CD4-positive, CD25-positive, alpha-beta regulatory T cell (primary cell): ENCODE measurements around the gene SEL1L3. TPM values are rescaled to one million over a fixed set of nuclear protein-coding genes. Genes with fewer than 3 reads are reported as not detected.

Experiments used
- ATAC-seq, 2 donors: fragments of 150-1000 bp; cut with Tn5 transposase; one replicate each; pipeline ENCODE4 v1.10.0; 2021; ENCODE audit warnings: low read depth in 2 of 2, moderate number of reproducible peaks in 2 of 2, moderate library complexity in 1 of 2
- DNase-seq, 3 donors: peaks; one replicate each; pipeline versions ENCODE4 v3.0.0 to v3.0.0-alpha.2; 2012 to 2022; ENCODE audit warnings: mixed read lengths in 1 of 3
- H3K27ac ChIP-seq: one replicate; pipeline ENCODE4 v1.7.0; 2013; ENCODE audit warnings: mild to moderate bottlenecking, low read length; ENCODE audit not compliant: insufficient read depth, poor library complexity, severe bottlenecking
- H3K27me3 ChIP-seq: one replicate; pipeline ENCODE4 v1.7.0; 2013; ENCODE audit warnings: low read length; ENCODE audit not compliant: control insufficient read depth, insufficient read depth
- H3K36me3 ChIP-seq: one replicate; pipeline ENCODE4 v1.7.0; 2013; ENCODE audit warnings: mild to moderate bottlenecking, low read length, moderate library complexity; ENCODE audit not compliant: control insufficient read depth, insufficient read depth
- H3K4me1 ChIP-seq: 2 replicates; pipeline ENCODE4 v1.7.0; 2013; ENCODE audit warnings: mild to moderate bottlenecking, low read length; ENCODE audit not compliant: insufficient read depth, control insufficient read depth, poor library complexity, severe bottlenecking
- H3K4me3 ChIP-seq: one replicate; pipeline ENCODE4 v1.7.0; 2013; ENCODE audit warnings: low read depth, mild to moderate bottlenecking, low read length, moderate library complexity
- H3K9me3 ChIP-seq, 2 experiments: 1 replicate in 1 of 2; 2 replicates in 1 of 2; pipeline ENCODE4 v1.7.0; 2013; ENCODE audit warnings: low read length in 2 of 2, mild to moderate bottlenecking in 1 of 2, moderate library complexity in 1 of 2; ENCODE audit not compliant: control insufficient read depth in 2 of 2
- H3K27ac Mint-ChIP-seq, 3 donors: one replicate each; pipeline ENCODE4 v1.8.0; 2020 to 2022; ENCODE audit warnings: mild to moderate bottlenecking in 3 of 3, mixed read lengths in 3 of 3, moderate library complexity in 2 of 3
- H3K27me3 Mint-ChIP-seq: one replicate; pipeline ENCODE4 v1.8.0; 2022; ENCODE audit warnings: mild to moderate bottlenecking, mixed read lengths
- H3K36me3 Mint-ChIP-seq: one replicate; pipeline ENCODE4 v1.8.0; 2020; ENCODE audit warnings: mixed read lengths
- H3K4me1 Mint-ChIP-seq, 4 donors: one replicate each; pipeline ENCODE4 v1.8.0; 2020 to 2022; ENCODE audit warnings: mixed read lengths in 4 of 4, mild to moderate bottlenecking in 1 of 4
- H3K4me3 Mint-ChIP-seq, 4 donors: one replicate each; pipeline ENCODE4 v1.8.0; 2020 to 2022; ENCODE audit warnings: mild to moderate bottlenecking in 4 of 4, mixed read lengths in 4 of 4, moderate library complexity in 3 of 4
- H3K9me3 Mint-ChIP-seq, 7 donors: one replicate each; pipeline ENCODE4 v1.8.0; 2020 to 2022; ENCODE audit warnings: mixed read lengths in 7 of 7, mild to moderate bottlenecking in 3 of 7, moderate library complexity in 2 of 7
- polyA plus RNA-seq, 4 donors: library from polyadenylated mRNA; unstranded; fragments of 300-500 nt; fragmentation: Illumina TruSeq; gene quantifications; one replicate each; pipeline ENCODE4 v1.2.3, GENCODE V29; 2021
- total RNA-seq: library from RNA; stranded (reverse); gene quantifications from one replicate; pipeline ENCODE4 v1.2.3, GENCODE V29; 2022

Gene SEL1L3
- total and polyA plus RNA-seq, 5 donors from 2014 or later: 36.5 to 74.5 (median 50.3) TPM

GRCh38 chr4:25878676-25879075, 15.9 kb upstream of the SEL1L3 start:
- H3K36me3 ChIP-seq: no peaks in the 10 kb centered on the region
- no peak overlapping the region for H3K4me3 ChIP-seq
- Mint-ChIP-seq H3K36me3 (peaks cover 3% of the 10 kb centered on the region), H3K27ac (no peak overlapping the region), H3K4me1 (peaks cover 0 to 4% (median 0%) of the 10 kb centered on the region in 4 donors), H3K9me3 (peaks cover 0 to 2% (median 0%) of the 10 kb centered on the region in 7 donors), H3K4me3 (no peak overlapping the region), H3K27me3 (no peaks in the 10 kb centered on the region)
- DNase-seq: no peak
- ATAC-seq: peak in 1 of 2 donors; percentile 18
- no peaks in the 10 kb centered on the region for H3K27me3 ChIP-seq
- H3K9me3 ChIP-seq: no peaks in the 10 kb centered on the region
- H3K4me1 ChIP-seq: no peaks in the 10 kb centered on the region
- H3K27ac ChIP-seq: no peak overlapping the region

GRCh38 chr4:25875281-25875745, 12.5 kb upstream of the SEL1L3 start:
- Histone ChIP-seq H3K9me3 (no peaks in the 10 kb centered on the region), H3K36me3 (no peaks in the 10 kb centered on the region), H3K27me3 (no peaks in the 10 kb centered on the region), H3K4me3 (no peak overlapping the region), H3K27ac (no peak overlapping the region), H3K4me1 (no peaks in the 10 kb centered on the region)
- no peak overlapping the region for H3K27ac Mint-ChIP-seq
- H3K4me3 Mint-ChIP-seq: no peak overlapping the region
- no peak for DNase-seq
- peaks cover 0 to 4% (median 2%) of the 10 kb centered on the region in 4 donors for H3K4me1 Mint-ChIP-seq
- H3K36me3 Mint-ChIP-seq: peaks cover 3% of the 10 kb centered on the region
- peaks cover 0 to 2% (median 0%) of the 10 kb centered on the region in 7 donors for H3K9me3 Mint-ChIP-seq
- ATAC-seq: no peak
- no peaks in the 10 kb centered on the region for H3K27me3 Mint-ChIP-seq

- Histone ChIP-seq H3K9me3 (no peaks in the 10 kb centered on the region), H3K27me3 (no peaks in the 10 kb centered on the region), H3K36me3 (no peaks in the 10 kb centered on the region), H3K4me3 (no peak overlapping the region), H3K27ac (no peak overlapping the region), H3K4me1 (no peaks in the 10 kb centered on the region)
- ATAC-seq (no peak), DNase-seq (no peak)
- Mint-ChIP-seq H3K9me3 (peaks cover 0 to 2% (median 0%) of the 10 kb centered on the region in 7 donors), H3K36me3 (peaks cover 2% of the 10 kb centered on the region), H3K4me3 (no peak overlapping the region), H3K4me1 (peaks cover 0 to 4% (median 2%) of the 10 kb centered on the region in 4 donors), H3K27ac (no peak overlapping the region), H3K27me3 (no peaks in the 10 kb centered on the region)
These were observed 11.9 kb upstream of the SEL1L3 start for GRCh38 chr4:25874655-25875054.

GRCh38 chr4:25873632-25874129, 10.9 kb upstream of the SEL1L3 start:
- no peak overlapping the region for H3K27ac Mint-ChIP-seq
- no peak for ATAC-seq
- no peaks in the 10 kb centered on the region for H3K4me1 ChIP-seq

GRCh38 chr4:25872851-25873631, 10.3 kb upstream of the SEL1L3 start:
- no peaks in the 10 kb centered on the region for H3K36me3 ChIP-seq
- Mint-ChIP-seq H3K27ac (peak overlapping the region in 1 of 3 donors; percentile 70), H3K9me3 (peaks cover 0 to 2% (median 0%) of the 10 kb centered on the region in 7 donors), H3K4me1 (peaks cover 0 to 4% (median 2%) of the 10 kb centered on the region in 4 donors), H3K27me3 (no peaks in the 10 kb centered on the region), H3K36me3 (no peaks in the 10 kb centered on the region), H3K4me3 (no peak overlapping the region)
- H3K9me3 ChIP-seq: no peaks in the 10 kb centered on the region
- H3K4me3 ChIP-seq: no peak overlapping the region
- no peaks in the 10 kb centered on the region for H3K27me3 ChIP-seq
- no peaks in the 10 kb centered on the region for H3K4me1 ChIP-seq
- no peak overlapping the region for H3K27ac ChIP-seq
- ATAC-seq: no peak
- DNase-seq: no peak

More at GRCh38 chr4:25873632-25874129, 10.9 kb upstream of the SEL1L3 start:
- H3K36me3 Mint-ChIP-seq: no peaks in the 10 kb centered on the region
- Histone ChIP-seq H3K36me3 (no peaks in the 10 kb centered on the region), H3K27ac (no peak overlapping the region), H3K4me3 (no peak overlapping the region), H3K27me3 (no peaks in the 10 kb centered on the region), H3K9me3 (no peaks in the 10 kb centered on the region)
- no peaks in the 10 kb centered on the region for H3K27me3 Mint-ChIP-seq
- H3K4me3 Mint-ChIP-seq: no peak overlapping the region
- DNase-seq: no peak
- H3K9me3 Mint-ChIP-seq: peaks cover 0 to 2% (median 0%) of the 10 kb centered on the region in 7 donors
- peaks cover 0 to 4% (median 2%) of the 10 kb centered on the region in 4 donors for H3K4me1 Mint-ChIP-seq

GRCh38 chr4:25870081-25870480, 7.3 kb upstream of the SEL1L3 start:
- DNase-seq: no peak
- ATAC-seq: no peak
- Histone ChIP-seq H3K4me1 (no peaks in the 10 kb centered on the region), H3K9me3 (no peaks in the 10 kb centered on the region), H3K27me3 (no peaks in the 10 kb centered on the region), H3K27ac (no peak overlapping the region), H3K4me3 (no peak overlapping the region), H3K36me3 (no peaks in the 10 kb centered on the region)
- H3K36me3 Mint-ChIP-seq: no peaks in the 10 kb centered on the region
- H3K4me3 Mint-ChIP-seq: no peak overlapping the region
- H3K4me1 Mint-ChIP-seq: peaks cover 0 to 10% (median 4%) of the 10 kb centered on the region in 4 donors
- H3K27me3 Mint-ChIP-seq: no peaks in the 10 kb centered on the region
- no peaks in the 10 kb centered on the region for H3K9me3 Mint-ChIP-seq
- peak overlapping the region in 2 of 3 donors; percentile 16 to 77 for H3K27ac Mint-ChIP-seq

GRCh38 chr4:25867781-25868294, 5.0 kb upstream of the SEL1L3 start:
- ATAC-seq (no peak), DNase-seq (no peak)
- H3K27me3 Mint-ChIP-seq: no peaks in the 10 kb centered on the region
- H3K27ac Mint-ChIP-seq: no peak overlapping the region
- H3K36me3 Mint-ChIP-seq: no peaks in the 10 kb centered on the region
- no peaks in the 10 kb centered on the region for H3K9me3 ChIP-seq
- no peaks in the 10 kb centered on the region for H3K36me3 ChIP-seq
- no peak overlapping the region for H3K4me3 ChIP-seq
- no peaks in the 10 kb centered on the region for H3K9me3 Mint-ChIP-seq
- H3K4me1 Mint-ChIP-seq: peaks cover 0 to 12% (median 4%) of the 10 kb centered on the region in 4 donors
- no peak overlapping the region for H3K27ac ChIP-seq
- H3K4me3 Mint-ChIP-seq: peak overlapping the region in 1 of 4 donors; percentile 42
- H3K27me3 ChIP-seq: no peaks in the 10 kb centered on the region
- H3K4me1 ChIP-seq: peaks cover 7% of the 10 kb centered on the region
